Non-pigmented ciliary epithelial cell (primary cell): ENCODE measurements around the gene FRRS1.

Source experiments
- DNase-seq: peaks from one replicate; pipeline ENCODE4 v3.0.0-alpha.2; 2010; ENCODE audit warnings: low read depth

FRRS1 gene

GRCh38 chr1:99674115-99675064 lies 92.0 kb downstream of the FRRS1 start:
- DNase-seq = no peak

GRCh38 chr1:99673315-99673714 lies 93.1 kb downstream of the FRRS1 start:
- DNase-seq = no peak

- no peak for DNase-seq
Measured at GRCh38 chr1:99672530-99673213, 93.8 kb downstream of the FRRS1 start.

- no peak for DNase-seq
Measured at GRCh38 chr1:99672038-99672437, 94.4 kb downstream of the FRRS1 start.

GRCh38 chr1:99670583-99670982 lies 95.9 kb downstream of the FRRS1 start:
- no peak for DNase-seq

GRCh38 chr1:99669821-99670220 lies 96.6 kb downstream of the FRRS1 start:
- DNase-seq = no peak

GRCh38 chr1:99669376-99669775 lies 97.1 kb downstream of the FRRS1 start:
- no peak for DNase-seq

GRCh38 chr1:99665212-99665611 lies 101.2 kb downstream of the FRRS1 start:
- DNase-seq = no peak

GRCh38 chr1:99663501-99663900 lies 102.9 kb downstream of the FRRS1 start:
- DNase-seq = no peak

GRCh38 chr1:99662539-99663080 lies 103.8 kb downstream of the FRRS1 start:
- no peak for DNase-seq

- DNase-seq = no peak
Measured at GRCh38 chr1:99661780-99662179, 104.7 kb downstream of the FRRS1 start.

- no peak for DNase-seq
Measured at GRCh38 chr1:99660496-99660895, 105.9 kb downstream of the FRRS1 start.

- no peak for DNase-seq
Measured at GRCh38 chr1:99659755-99660210, 106.7 kb downstream of the FRRS1 start.
